Activated CD8-positive, alpha-beta memory T cell treated with anti-CD3 and anti-CD28 coated beads for 4 hours (primary cell): Measurements from ENCODE around the gene TRIM39.

ENCODE experiments used
- DNase-seq, 2 donors: peaks; one replicate each; pipeline ENCODE4 v3.0.0-alpha.2; 2020; ENCODE audit warnings: low read depth in 2 of 2

TRIM39 gene

GRCh38 chr6:30327232-30327746 is 562 bp downstream of the TRIM39 start:
- DNase-seq: no peak

- no peak for DNase-seq
These were observed 1.7 kb downstream of the TRIM39 start for GRCh38 chr6:30328397-30328796.

- no peak for DNase-seq
These were observed 2.6 kb downstream of the TRIM39 start for GRCh38 chr6:30329331-30329730.

DNA sequence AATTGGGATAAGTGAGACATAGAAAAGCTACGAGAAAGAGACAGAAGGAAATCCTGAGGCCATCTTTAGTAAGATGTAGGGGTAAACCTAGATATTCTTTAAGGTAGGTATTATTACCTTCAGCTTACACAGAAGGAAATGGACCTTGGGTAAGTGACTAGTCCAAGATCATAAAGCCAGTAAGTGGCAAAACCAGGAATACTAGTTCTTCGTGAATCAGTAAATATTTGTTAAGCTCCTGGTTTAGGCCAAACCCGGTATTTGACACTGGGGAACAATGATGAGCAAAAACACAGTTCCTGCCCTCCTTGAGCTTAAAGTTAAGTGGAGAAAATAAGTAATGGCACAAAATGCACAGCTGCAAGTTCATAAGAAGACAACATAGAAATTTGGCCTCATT is 5.3 kb downstream of the TRIM39 start:
- no peak for DNase-seq

- DNase-seq: no peak
These were observed 7.5 kb downstream of the TRIM39 start for GRCh38 chr6:30334075-30334783.

DNA sequence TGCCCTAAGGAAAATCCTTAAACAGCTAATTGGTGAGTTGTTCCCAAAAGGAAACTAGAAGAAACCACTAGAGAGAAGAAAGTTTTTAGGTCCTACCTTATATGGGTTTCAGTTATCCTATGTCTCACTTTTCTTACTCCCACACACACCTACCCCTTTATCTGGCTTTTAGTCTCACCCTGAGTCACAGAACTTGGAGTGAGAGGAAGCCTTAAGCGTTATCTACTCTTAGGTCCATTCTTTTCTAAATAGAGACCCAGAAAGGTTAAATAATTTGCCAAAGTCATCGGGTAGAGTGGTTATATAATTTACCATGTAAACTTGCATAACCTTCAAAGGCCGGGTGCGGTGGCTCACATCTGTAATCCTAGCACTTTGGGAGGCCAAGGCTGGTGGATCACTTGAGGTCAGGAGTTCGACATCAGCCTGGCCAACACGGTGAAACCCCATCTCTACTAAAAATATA is 13.9 kb downstream of the TRIM39 start:
- no peak for DNase-seq

DNA sequence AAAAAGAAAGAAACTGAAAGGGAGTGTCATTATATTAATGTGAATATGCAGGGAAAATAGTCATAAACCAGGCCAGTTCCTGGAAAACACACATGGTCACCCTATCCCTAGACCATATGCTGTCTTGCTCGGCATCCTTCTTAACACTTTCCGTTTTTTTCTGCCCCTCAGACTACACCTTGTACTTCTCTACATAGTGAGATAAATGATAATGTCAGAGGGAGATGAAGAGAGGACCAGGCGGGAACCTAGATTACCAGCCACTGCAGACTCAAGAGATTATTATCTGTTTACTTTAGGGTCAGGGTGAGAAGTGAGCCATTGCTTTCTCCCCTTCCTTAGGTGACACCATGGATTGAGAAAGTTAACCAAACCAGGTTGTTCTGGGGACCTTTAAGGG is 14.5 kb downstream of the TRIM39 start:
- no peak for DNase-seq

- DNase-seq: no peak
These were observed 15.0 kb downstream of the TRIM39 start for GRCh38 chr6:30341728-30342127.

GRCh38 chr6:30344191-30344867 is 17.6 kb downstream of the TRIM39 start:
- DNase-seq: no peak

GRCh38 chr6:30344868-30345671 is 18.3 kb downstream of the TRIM39 start, which contains the start of gene RPP21:
Gene RPP21 (plus strand): TSS chr6:30345156. CDS start chr6:30345172, 16 bp downstream.
- peak; percentile 71 to 73 for DNase-seq

DNA sequence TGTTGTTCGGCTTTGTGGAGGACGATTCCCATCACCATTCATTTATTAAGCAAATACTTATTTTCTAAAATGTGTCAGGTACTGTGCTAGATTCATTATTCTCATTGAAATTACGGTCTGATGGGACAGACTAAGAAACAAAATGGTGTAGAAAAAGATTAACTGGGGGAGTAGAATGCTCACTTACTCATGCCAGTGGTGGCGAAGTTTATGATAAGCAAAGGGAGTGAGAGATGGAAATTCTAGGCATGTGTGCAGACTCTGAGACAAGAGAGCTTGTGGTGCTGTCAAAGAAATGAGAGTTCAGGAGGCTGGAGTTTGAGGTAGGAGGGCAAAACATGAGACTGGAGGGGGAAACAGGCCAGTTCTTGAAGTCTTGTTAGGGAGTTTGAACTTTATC is 19.1 kb downstream of the TRIM39 start:
- no peak for DNase-seq

- DNase-seq: no peak
These were observed 22.2 kb downstream of the TRIM39 start for GRCh38 chr6:30348957-30349356.

GRCh38 chr6:30349421-30350177 is 22.9 kb downstream of the TRIM39 start:
- no peak for DNase-seq

DNA sequence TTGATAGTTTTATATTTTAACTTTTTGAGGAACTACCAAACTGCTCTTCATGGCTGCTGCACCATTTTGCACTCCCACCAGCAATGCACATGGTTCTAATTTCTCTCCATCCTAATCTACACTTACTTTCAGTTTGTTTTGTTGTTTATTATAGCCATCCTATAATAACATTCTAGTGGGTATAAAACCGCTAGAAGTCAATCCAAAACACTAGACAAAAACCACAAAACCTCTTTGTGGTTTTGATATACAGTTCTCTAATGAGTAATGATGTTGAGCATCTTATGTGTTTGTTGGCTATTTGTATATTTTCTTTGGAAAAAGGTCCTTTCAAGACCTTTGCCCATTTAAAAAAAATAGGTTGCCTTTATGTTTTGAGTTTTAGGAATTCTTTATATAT is 23.8 kb downstream of the TRIM39 start:
- DNase-seq: no peak

- no peak for DNase-seq
These were observed 25.8 kb downstream of the TRIM39 start for GRCh38 chr6:30352550-30352949.

GRCh38 chr6:30355281-30355680 is 28.6 kb downstream of the TRIM39 start:
- DNase-seq: no peak

DNA sequence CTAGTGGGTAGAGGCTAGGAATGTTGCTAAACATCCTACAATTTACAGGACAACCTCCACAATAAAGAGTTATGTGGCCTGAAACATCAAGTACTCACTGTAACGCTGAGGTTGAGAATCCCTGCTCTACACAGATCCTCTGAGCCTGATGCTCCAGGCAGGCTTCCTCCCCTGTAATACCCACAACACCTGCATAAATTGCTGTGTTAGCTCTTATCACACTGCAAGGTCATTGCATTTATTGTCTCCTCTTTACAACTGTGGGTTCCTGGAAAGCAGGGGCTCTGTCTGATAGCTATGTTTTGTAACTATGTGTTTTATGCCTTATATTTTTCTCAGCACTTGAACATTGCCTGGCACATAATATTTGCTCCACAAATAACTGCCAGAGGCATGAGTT is 29.8 kb downstream of the TRIM39 start:
- no peak for DNase-seq

- DNase-seq: peak; percentile 12 to 32
These were observed 31.2 kb downstream of the TRIM39 start for GRCh38 chr6:30357678-30358540.

GRCh38 chr6:30359276-30359675 is 32.5 kb downstream of the TRIM39 start:
- DNase-seq: no peak

DNA sequence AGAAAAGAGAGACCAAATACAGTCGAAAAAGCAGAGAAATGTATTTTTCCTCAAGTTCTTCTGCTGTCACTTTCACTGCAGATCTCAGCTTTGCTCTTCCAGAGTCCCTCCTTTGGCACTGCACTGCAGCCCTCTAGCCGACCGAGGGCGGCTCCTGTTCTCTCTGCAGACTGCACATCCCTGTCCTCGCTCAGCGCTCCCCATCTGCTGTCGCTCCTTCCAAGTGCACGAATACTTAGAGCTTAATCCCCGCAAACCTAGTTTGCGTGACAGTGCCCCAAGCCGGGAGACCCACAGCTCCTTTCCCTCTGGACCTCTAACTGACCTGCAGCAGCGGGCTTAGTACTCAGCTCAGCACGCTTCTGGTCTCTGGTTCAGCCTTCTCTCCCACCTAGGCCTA is 33.4 kb downstream of the TRIM39 start:
- DNase-seq: no peak

GRCh38 chr6:30361661-30362060 is 34.9 kb downstream of the TRIM39 start:
- DNase-seq: no peak
